GM19025 (cell line): ENCODE data around the gene SRRT.
"Not testable (repeated sequence)": the region's sequence is repeated elsewhere in the genome, so short reads cannot be mapped to it uniquely, and the experiment has no call there.

Experiments
- ATAC-seq: cut with Tn5 transposase; IDR thresholded peaks from one replicate; pipeline ENCODE4 v1.9.1; 2021; ENCODE audit warnings: mild to moderate bottlenecking, low read depth, moderate library complexity; ENCODE audit not compliant: unreplicated experiment

Gene SRRT

DNA sequence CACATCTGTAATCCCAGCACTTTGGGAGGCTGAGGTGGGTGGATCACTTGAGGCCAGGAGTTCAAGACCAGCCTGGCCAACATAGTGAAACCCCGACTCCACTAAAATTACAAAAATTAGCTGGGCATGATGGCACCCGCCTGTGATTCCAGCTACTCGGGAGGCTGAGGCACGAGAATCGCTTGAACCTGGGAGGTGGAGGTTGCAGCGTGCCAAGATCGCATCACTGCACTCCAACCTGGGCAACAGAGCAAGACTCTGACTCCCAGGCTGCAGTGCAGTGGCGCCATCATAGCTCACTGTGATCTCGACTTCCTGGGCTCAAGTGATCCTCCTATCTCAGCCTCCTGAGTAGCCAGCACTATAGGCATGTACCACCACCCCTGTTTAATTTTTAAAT, 20.0 kb upstream of the SRRT start:
- ATAC-seq, result not testable (repeated sequence)

DNA sequence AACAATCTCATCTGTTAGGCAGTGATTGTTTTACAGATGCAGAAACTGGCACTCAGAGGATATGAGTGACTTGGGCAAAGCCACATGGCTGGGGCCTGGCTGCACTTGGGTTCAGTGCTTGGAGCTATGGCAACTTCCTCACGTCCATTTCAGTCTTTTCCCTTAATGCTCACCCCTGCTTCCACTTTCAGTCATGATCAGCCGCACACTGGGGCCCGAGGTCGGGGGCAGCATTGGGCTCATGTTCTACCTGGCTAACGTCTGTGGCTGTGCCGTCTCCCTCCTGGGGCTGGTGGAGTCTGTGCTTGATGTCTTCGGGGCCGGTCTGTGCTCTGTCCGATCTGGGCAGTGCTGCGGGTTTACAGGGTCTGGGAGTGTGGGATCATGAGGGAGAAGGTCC, 19.4 kb upstream of the SRRT start:
- ATAC-seq, result no peak

DNA sequence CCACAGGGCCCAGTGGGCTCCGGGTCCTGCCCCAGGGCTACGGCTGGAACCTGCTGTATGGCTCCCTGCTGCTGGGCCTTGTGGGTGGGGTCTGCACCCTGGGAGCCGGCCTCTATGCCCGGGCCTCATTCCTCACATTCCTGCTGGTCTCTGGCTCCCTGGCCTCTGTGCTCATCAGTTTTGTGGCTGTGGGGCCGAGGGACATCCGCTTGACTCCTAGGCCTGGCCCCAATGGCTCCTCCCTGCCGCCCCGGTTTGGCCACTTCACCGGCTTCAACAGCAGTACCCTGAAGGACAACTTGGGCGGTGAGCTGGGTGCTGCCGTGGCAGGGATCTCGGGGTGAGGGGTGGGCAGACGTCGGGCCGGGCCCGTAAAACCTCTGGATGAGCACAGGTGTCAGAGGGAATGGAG, 18.0 kb upstream of the SRRT start:
- ATAC-seq, result no peak

DNA sequence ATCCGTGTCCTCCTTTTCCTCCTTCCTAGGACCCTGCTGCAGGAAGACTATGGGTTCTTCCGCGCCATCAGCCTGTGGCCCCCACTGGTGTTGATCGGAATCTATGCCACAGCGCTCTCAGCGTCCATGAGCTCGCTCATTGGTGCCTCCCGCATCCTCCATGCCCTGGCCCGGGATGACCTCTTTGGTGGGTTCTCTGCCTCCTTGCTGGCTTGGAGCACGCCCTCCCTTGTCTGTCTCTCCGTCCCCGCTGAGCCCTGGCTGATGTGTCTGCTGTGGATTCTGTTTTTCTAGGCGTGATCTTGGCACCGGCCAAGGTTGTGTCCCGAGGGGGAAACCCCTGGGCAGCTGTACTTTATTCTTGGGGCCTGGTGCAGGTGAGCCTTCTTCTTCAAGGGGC, 15.0 kb upstream of the SRRT start:
- no peak for ATAC-seq

DNA sequence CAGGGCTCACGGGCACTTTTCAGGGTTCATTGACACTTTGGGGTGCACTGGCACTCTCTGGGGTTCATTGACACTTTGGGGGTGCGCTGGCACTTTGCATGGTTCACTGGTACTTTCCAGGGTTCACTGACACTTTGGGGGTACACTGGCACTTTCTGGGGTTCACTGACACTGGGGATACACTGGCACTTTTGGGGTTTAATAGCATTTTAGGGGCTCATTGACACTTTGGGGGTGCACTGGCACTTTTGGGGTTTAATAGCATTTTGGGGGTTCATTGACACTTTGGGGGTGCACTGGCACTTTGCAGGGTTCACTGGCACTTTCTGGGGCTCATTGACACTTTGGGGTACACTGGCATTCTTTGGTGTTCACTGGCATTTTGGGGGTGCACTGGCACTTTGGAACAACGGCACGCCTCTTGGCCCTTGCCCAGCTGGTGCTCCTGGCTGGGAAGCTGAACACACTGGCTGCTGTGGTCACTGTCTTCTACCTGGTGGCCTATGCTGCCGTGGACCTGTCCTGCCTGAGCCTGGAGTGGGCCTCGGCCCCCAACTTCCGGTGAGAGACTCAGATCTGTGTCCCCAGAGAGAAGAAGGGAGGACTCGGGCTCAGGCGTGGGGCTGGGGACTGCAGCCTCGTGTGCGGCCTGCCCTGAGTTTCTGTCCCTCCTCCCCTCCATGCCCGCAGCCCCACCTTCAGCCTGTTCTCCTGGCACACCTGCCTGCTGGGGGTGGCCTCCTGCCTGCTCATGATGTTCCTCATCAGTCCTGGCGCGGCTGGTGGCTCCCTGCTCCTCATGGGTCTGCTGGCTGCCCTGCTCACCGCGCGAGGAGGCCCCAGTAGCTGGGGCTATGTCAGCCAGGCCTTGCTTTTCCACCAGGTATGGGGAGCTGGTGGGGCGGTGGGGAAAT, 13.9 kb upstream of the SRRT start:
- ATAC-seq, result no peak

DNA sequence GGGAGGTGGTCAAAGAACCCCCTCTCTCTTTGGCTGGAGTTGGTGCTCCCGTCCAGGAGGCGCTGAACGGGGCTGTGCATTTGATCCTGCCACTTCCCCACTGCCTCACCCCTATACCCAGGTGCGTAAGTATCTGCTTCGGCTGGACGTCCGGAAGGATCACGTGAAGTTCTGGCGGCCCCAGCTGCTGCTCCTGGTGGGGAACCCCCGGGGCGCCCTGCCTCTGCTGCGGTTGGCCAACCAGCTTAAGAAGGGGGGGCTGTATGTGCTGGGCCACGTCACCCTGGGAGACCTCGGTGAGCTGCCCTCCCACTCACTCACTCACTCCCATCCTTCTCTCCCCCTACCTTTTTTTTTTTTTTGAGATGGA, 13.3 kb upstream of the SRRT start:
- ATAC-seq, result no peak

DNA sequence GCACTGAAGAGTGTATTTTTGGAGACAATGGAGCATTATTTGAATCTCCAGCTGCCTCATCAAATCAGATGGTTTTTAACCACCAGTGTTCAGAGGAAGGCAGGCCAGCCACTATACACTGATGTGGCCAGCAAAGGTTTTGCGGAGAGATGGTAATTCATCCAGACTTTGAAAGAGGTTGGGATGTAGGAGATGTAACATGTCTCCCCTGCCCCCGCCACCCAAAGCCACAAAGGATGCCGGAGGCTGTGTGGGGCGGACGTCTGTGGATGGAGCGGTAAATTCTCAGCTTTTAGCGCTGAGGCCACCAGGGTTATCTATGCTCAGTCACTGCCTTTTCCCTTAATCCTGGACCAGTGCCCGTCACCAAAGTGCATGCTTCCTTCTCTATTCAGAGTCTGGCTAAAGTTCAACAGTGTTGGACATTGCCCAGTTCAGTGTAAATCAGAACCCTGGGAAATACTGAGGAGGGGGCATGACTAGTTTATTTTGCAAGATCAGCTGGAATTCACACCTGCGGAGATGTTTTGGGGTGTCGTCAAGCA, 11.4 kb upstream of the SRRT start:
- no peak for ATAC-seq

DNA sequence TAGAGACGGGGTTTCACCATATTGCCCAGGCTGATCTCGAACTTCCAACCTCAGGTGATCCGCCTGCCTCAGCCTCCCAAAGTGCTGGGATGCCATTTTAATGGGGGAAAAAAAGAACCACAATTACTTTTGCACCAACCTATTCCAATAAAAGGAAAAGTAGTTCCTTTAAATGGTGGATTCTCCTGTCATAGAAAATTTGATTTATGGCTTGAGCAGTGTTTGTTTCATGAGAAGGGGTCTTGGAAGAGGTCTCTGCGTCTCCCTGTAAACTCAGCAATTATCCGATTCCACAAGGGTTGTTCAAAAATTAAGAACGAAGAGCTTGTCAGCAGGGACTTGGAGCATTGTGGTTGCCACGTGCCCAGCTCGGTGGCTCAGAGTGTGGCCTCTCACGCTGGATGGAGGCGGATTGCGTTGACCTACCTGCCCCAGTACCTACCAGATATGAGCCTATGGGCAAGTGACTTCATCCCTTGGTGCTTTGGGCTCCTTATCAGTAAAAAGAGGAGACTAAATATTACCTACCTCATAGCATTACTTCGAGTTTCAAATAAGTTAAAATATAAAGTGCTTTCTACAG, 10.5 kb upstream of the SRRT start:
- ATAC-seq, result no peak

DNA sequence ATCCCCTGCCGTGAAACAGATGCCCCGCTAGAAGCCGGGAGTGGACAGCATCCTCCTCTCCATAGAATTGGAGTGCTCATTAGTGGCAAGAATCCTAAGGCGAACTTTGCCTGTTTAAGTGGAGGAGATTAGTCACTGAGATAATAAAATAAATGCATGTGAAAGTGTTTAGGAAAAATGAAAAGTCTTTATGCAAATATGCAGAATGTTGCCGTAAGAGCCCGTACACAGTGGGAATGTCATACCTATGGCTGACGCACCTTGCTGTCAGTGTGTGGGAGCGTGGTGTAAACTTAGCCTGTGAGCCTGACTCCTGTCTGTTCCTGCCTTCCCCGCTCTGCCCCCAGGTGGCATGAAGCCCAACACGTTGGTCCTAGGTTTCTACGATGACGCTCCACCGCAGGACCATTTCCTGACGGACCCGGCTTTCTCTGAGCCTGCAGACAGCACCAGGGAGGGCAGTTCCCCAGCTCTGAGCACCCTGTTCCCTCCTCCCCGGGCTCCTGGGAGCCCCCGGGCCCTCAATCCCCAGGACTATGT, 9.5 kb upstream of the SRRT start:
- ATAC-seq, result no peak

DNA sequence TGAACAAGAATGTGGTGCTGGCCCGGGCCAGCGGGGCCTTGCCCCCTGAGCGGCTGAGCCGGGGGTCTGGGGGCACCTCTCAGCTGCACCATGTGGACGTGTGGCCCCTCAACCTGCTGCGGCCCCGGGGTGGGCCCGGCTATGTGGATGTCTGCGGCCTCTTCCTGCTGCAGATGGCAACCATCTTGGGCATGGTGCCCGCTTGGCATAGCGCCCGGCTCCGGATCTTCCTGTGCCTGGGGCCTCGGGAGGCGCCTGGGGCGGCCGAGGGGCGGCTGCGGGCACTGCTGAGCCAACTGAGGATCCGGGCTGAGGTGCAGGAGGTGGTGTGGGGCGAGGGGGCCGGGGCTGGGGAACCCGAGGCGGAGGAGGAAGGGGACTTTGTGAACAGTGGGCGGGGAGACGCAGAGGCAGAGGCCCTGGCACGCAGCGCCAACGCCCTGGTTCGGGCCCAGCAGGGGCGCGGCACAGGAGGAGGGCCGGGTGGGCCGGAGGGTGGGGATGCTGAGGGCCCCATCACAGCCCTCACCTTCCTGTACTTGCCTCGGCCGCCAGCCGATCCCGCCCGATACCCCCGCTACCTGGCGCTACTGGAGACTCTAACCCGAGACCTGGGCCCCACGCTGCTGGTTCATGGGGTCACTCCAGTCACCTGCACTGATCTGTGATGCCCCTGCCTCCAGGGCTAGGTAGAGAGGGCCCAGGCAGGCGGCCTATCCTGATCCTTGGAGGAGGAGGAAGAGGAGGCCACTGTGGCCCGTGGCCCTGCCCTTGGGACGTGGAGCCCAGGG, 8.8 kb upstream of the SRRT start:
- no peak for ATAC-seq

DNA sequence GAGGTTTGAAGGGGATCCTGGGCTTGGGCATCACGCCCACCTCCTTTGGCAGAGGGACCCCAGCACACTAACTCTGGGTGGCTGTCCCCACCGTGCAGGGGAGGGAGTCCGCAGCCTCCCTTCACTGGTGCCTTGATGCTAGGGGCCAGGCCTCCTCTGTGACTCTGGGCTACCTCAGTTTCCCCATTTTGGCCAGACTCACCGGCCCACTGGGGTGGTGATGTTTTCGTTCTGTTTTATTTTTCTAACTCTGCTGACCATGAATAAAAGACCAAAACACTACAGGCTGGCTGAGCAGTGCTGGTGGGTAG, 8.2 kb upstream of the SRRT start:
- ATAC-seq, result no peak

DNA sequence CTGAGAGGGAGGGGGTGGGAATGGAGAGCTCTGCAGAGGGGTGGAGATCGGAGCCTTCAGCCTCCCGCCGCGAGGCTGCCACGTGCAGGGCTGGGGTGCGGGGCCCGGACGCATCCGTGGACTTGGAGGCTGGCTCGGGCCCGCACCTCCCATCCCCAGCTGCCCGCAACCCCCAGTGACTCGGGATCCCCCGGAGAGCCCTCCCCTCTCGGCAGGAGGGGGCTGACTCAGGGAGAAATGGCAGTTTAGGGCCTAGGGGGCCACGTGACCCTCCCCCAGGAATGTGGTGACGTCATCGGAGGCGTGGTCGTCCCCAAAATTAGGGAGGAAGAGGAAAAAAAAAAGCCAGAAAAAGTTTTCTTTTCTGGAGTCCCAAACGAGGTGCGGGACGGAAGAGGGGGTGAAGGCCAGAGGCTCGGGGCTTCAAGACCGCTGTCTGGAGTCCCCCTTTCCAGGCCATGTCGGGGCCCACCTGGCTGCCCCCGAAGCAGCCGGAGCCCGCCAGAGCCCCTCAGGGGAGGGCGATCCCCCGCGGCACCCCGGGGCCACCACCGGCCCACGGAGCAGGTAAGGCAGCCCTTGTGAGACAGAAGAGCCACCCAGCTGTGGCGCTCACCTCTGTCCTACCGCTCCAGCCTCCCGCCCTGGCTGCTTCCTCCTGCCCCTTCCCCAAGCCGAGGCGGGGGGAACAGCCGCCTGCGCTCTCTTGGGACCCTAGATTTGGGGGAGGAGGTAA, 7.7 kb upstream of the SRRT start, which contains the start of gene TRIP6:
Gene TRIP6 (plus strand): TSS at position 348 of the 736 bp plus-strand sequence. CDS start 111 bp downstream, at position 459.
- no peak for ATAC-seq

DNA sequence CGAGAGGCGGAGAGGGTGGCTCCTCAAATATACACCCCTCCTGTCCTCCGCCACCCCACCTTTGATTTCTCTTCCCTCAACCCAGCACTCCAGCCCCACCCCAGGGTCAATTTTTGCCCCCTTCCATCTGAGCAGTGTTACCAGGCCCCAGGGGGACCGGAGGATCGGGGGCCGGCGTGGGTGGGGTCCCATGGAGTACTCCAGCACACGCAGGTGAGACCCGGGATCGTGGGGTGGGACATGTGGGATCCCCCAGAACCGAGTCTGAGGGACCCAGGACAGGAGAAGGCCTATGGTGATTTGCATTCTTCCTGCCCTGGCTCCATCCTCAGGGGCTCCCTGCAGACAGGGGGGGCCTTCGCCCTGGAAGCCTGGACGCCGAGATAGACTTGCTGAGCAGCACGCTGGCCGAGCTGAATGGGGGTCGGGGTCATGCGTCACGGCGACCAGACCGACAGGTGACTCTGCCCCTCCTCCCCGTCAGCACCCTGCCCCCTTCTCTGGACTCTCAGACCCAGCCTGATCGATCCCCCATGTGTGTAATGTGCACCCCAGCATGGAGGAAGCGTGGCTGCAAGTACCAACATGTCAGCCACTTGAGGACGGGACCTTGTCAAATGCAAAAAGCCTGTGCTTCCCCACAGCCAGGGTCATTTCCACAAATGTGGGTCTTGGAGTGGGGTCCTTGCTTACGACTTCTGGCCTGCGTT, 7.0 kb upstream of the SRRT start:
- no peak for ATAC-seq

DNA sequence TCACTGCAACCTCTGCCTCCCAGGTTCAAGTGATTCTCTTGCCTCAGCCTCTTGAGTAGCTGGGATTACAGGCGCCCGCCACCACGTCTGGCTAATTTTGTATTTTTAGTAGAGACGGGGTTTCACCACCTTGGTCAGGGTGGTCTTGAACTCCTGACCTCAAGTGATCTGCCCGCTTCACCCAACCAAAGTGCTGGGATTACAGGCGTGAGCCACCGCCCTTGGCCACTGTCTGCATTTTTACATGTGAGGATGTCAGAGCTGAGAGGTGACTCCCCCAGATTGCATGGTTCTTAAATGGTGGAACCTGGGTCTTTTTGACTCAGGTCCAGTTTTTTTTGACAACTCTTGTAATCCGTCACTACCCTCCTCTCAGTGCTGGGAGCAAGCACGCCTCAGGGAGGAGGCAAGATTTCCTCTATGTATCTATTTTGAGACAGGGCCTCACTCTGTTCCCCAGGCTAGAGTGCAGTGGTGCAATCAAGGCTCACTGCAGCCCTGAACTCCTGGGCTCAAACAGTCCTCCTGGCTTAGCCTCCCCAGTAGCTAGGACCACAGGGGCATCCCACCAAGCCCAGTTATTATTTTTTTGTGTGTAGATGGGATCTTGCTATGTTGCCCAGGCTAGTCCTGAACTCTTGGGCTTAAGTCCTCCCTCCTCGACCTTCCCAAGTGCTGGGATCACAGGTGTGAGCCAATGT, 1.2 kb upstream of the SRRT start:
- ATAC-seq, result no peak

DNA sequence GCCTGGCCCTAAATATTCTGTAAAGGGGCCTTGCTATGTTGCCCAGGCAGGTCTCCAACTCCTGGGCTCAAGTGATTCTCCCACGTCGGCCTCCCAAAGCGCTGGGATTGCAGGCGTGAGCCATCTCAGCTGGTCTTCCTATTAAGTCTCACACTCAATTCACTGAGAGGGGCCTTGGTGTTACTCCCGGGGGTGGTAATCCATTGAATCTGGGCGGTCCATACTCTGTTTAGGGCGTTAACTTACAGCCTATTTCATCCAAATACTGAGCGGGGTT, 665 bp upstream of the SRRT start:
- ATAC-seq, result no peak

DNA sequence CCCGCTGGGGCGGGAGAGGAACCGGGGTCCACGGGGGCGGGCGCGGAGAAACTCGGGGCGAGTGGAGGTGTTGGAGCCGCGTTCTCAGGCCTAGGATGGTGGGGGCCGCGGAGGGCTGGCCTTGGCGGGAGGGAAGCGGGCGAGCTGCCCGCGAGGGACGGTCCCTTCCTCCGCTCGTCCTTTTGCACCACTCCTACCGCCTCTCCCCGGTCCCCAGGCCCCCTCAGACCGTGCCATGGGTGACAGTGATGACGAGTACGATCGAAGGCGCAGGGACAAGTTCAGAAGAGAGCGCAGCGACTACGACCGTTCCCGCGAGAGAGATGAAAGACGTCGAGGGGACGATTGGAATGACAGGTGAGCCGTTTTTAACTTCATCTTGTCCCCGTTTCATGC, 451 bp downstream of the SRRT start:
- ATAC-seq, result peak; percentile 18

DNA sequence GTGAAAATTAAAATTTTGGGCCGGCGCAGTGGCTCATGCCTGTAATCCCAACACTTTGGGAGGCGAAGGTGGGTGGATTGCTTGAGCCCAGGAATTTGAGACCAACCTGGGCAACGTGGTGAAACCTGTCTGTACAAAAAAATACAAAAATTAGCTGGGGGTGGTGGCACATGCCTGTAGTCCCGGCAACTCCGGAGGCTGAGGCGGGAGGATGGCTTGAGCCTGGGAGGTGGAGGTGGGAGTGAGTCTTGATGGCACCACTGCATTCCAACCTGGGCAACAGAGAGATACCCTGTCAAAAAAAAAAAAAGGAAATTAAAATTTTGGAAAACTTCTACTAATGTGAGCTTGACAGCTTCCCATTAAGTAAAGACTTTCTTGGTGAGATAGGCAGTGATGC, 3.1 kb downstream of the SRRT start:
- ATAC-seq, result no peak

DNA sequence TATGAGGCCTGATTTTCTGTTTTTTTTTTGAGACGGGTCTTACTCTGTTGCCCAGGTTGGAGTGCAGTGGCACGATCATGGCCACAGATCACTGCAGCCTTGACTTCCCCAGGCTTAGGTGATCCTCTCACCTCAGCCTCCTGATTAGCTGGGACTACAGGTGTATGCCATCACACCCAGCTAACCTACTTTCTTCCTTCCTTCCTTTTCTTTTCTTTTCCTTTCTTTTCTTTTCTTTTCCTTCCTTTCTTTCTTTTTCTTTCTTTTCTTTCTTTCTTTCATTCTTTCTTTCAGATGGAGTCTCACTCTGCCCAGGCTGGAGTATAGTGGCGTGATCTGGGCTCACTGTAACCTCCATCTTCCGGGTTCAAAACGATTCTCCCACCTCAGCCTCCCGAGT, 3.8 kb downstream of the SRRT start:
- no peak for ATAC-seq

DNA sequence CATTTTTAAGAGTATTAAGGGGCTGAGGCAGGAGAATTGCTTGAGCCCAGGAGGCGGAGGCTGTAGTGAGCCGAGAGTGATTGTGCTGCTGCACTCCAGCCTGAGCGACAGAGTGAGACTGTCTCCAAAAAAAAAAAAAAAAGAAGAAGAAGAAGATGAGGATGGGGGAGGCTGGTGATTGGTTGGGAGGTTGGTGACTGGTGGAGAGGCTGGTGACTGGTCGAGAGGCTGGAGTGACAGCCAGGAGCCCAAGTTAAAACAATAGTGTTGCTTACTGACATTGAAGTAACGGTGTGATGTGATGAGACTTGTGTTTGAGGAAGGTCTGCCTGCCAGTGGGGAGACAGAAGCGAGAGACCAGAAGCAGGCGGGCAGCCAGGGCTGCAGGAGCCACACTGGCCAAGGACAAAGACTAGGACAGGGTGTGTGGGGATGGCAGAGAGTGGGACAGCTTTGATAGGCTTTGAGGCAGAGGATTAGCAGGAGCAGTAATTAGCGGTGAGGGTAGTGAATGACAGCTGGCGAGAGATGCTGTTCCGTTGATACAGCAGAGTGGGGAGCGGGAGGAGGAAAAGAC, 4.9 kb downstream of the SRRT start:
- ATAC-seq, result no peak
